ENCODE data around the gene SPINK7. TPM values are rescaled to one million over a fixed set of nuclear protein-coding genes. Genes with fewer than 3 reads are reported as not detected.
"Not testable (repeated sequence)": the region's sequence is repeated elsewhere in the genome, so short reads cannot be mapped to it uniquely, and the experiment has no call there.

Gene SPINK7
- under 1 TPM in 4 of 12 donors, not detected in 8; 0.20 to 0.65 (median 0.42) TPM for polyA plus RNA-seq (ENCODE audit: insufficient read length in 12 of 12)
- long read RNA-seq, donor 1, result 0 reads
- long read RNA-seq, donor 2, result 0 reads
- long read RNA-seq, donor 3, result 0 reads
- long read RNA-seq, donor 4, result 0 reads
- long read RNA-seq, donor 5, result 0 reads
- long read RNA-seq, donor 6, result 0 reads
- long read RNA-seq, donor 7, result 0 reads
- long read RNA-seq, donor 8, result 0 reads
- long read RNA-seq, donor 9, result 0 reads
- long read RNA-seq, donor 10, result 0 reads
- long read RNA-seq, donor 11, result 0 reads

DNA sequence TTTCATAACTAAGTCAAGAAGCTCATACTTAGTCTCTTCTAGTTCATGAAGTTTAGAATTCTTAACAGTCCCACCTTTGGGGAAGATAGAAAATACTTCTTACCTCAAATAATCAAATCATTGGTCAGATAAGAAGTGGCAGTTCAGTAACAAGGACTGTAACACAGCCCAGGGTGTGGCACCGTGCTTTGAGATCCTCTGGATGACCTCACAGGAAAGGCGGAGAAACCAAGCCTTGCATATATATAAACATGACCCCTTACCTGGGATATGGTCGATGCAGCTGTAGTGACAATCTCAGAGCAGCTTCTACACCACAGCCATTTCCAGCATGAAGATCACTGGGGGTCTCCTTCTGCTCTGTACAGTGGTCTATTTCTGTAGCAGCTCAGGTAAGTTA, at the start of gene SPINK7:
SPINK7 (plus strand) TSS at position 271 of the 400 bp plus-strand sequence; CDS start at position 332, 61 bp downstream.
- no peak for DNase-seq

DNA sequence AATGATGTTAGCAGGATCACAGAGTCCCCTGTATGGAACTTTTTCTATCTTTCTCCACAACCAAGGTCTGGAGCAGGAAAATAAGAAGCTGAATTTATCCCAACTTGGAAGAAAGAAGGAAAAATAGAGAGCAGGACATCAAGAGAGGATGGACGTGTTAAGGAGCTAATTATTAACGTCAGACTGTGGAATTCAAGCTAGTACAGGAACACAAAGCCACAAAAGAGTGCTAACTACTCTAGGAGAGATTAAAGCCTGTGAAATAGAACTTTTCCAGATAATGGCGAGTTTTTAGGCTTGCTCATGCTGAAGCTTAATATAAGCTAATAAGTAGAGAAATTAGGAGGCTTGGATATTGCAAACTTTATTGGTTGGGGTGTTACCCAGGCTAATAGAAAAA, 44.3 kb upstream of the SPINK7 start:
- DNase-seq, result no peak

DNA sequence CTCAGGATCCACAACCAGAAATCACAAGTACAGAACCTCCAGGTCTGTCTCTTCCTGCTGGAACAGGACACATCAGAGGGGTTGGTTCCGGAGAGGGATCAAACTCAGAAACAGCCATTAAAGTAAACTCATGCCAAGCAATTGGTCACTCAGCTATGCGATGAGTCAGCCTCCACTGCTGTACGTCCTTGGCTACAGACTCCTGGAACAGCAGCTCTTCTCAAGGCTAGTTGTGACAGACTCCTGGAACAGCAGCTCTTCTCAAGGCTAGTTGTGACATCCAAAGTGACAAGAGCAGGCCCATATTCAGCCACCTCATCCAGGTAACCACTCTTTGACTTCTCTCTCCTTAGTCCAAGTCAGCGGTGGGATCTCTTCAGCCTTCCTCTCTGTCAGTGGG, 43.7 kb upstream of the SPINK7 start, which contains the start of gene SPINK13:
SPINK13 (plus strand) TSS at position 229 of the 400 bp plus-strand sequence. CDS start 1,279 bp downstream, outside the sequence.
- no peak for DNase-seq

DNA sequence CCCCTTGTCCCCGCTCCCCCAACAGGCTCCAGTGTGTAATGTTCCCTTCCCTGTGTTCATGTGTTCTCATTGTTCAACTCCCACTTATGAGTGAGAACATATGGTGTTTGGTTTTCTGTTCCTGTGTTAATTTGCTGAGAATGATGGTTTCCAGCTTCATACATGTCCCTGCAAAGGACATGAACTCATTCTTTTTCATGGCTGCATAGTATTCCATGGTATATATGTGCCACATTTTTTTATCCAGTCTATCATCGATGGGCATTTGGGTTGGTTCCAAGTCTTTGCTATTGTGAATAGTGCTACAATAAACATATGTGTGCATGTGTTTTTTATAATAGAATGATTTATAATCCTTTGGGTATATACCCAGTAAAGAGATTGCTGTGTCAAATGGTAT, 37.1 kb upstream of the SPINK7 start:
- not testable (repeated sequence) for DNase-seq

DNA sequence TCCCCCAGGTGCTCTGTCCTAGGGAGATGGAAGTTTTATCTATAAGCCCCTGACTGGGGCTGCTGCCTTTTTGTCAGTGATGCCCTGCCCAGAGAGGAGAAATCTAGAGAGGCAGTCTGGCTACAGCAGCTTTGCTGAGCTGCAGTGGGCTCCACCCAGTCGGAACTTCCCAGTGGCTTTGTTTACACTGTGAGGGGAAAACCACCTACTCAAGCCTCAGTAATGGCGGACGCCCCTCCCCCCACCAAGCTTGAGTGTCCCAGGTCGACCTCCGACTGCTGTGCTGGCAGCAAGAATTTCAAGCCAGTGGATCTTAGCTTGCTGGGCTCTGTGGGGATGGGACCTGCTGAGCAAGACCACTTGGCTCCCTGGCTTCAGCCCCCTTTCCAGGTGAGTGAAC, 31.3 kb upstream of the SPINK7 start:
- DNase-seq, result not testable (repeated sequence)

DNA sequence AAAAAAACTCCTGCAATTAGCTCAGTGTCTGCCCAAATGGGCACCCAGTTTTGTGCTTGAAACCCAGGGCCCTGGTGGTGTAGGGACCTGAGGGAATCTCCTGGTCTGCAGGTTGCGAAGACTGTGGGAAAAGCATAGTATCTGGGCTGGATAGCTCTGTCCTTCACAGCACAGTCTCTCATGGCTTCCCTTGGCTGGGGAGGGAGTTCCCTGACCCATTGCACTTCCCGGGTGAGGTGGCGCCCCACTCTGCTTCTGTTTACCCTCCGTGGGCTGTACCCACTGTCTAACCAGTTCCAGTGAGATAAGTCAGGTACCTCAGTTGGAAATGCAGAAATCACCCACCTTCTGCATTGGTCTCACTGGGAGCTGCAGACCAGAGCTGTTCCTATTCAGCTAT, 30.9 kb upstream of the SPINK7 start:
- DNase-seq, result not testable (repeated sequence)

DNA sequence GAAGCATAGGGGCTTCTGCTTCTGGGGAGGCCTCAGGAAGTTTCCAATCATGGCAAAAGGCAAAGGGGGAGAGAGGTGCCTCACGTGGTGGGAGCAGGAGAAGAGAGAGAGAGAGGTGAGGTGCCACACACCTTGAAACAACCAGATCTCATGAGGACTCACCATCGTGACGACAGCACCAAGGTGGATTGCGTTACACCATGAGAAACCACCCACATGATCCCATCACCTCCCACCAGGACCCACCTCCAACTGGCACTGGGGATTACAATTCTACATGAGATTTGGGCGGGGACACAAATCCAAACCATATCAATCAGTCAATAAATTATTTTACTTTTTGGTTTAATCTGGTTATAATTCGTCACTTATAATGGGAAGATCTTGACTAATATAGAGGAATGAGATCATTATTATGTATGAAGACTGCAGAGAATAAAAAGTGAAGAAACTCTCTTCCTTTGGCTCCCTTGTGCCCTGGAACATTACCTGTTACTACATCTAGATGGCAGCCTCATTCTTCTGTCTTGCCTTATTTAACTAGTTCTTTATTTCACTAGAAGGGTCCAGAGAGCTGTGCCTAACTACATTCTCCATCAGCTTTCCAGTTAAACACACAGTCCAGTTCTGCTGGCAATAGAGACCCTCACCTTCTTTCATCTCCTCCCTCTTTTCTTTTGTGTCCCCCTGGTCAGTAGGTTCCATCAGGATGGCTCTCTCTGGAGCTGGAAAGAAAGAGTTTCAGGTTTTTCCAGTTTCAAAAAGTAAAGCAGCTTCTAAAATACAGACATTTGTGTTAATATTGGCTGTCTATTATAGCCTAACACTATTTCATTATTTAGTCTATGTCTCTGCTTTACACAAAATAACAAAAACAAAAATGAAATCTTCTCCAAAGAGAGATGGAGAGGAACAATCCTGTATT, 21.7 kb upstream of the SPINK7 start:
- no peak for DNase-seq

DNA sequence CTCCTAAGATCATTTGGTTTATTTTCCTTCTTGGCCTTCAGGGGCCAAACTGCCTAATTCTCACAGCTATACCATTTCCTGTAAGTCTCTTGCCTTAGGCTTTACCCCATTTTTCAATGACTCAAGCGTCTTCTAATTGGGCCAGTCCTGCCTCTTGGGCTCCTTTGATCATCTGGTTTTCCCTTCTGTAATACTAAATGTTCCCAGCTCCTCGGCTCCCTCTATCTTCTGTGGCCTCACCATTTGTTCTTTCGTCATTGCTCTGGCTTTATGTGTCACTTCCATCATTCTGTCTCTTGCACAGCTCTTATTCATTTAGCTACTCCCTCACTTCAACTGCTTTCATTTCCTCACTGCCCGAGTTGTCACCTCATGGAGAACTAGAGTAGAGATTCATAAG, 14.5 kb upstream of the SPINK7 start:
- DNase-seq, result no peak

DNA sequence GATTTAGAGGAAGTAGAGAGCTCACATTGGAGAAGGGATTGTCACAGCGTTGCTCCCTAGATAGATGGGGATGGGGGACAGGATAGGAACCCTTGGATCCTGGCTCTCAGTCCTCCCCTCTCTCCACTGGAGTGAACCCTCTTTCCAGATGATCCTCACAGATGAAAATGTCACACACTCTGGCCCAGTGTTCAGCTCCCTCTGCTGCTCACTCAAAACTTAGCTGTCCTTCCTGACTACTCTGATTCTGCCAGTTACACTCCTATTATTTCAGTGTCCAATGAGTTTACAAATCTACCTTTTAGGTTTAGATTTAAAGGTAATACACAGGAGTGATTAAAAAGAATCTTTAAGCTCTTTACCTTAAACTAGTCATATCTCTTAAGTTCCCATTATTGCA, 5.8 kb upstream of the SPINK7 start:
- DNase-seq, result no peak

DNA sequence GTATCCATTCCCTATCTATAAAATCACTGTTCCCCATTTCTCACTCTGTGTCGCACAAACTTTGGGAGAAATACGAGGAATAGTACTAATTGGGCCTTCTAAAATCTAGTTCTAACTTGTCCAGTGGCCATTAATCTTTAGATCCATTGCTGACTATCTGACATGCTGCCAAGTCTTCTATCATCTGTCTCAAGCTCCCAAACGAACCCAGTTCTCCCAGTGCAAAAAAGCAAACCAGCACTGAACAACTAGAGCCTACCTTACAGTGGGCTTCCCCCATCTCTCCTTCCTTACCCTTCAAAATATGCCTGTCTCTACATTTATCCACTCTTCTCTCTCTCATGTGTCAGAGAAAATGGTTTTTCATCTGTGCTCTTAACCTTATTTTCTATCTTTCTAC, 3.2 kb upstream of the SPINK7 start:
- no peak for DNase-seq

DNA sequence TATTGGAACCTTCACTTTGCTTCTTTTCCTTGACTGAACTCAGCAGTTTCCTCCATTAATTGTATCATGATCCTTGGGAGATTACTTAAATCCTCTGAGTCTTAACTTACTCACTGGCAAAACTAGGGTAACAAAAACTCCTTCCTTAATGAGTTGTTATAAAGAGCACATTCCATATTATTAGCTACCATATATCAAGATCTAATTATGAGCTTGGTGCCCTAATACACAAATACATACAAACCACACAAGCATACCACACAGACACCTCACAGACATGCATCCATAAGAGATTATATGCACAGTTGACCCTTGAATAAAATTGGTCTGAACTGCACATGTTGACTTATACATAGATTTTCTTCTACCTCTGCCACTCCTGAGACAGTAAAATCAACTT, 2.5 kb upstream of the SPINK7 start:
- DNase-seq, result no peak

DNA sequence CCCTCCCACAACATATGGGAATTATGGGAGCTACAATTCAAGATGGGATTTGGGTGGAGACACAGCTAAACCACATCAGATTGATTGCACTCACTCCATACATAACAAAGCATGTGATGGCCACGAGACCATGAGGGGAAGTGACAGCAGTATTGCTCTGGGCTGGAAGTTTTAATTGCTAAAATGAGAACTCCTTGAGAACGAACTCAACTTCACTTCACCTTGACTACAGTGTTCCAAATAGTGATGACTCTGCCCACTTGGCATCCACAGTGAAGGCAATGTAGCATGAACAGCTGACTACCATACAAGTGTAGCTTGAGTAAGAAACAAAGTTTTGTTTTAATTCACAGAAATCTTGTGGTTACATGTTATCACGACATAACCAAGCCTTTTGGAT, 739 bp upstream of the SPINK7 start:
- no peak for DNase-seq

DNA sequence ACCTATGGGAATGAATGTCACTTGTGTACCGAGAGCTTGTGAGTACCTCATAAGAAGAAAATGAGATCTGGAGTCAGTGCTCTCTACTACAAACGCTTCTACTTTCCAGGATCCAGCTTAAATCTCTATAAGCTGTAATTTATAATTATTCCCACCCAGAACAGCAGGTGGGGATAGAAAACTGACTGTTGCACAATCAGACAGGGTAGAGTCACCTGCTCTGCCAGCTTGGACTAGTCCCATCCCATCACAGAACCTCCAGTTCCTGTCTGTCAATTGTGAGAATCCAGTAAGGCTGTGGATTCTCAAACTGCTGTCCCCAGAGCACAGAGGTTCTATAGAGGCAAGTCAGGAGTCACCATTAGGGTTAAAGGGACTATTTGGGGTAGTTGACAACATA, 2.0 kb downstream of the SPINK7 start:
- DNase-seq, result no peak

DNA sequence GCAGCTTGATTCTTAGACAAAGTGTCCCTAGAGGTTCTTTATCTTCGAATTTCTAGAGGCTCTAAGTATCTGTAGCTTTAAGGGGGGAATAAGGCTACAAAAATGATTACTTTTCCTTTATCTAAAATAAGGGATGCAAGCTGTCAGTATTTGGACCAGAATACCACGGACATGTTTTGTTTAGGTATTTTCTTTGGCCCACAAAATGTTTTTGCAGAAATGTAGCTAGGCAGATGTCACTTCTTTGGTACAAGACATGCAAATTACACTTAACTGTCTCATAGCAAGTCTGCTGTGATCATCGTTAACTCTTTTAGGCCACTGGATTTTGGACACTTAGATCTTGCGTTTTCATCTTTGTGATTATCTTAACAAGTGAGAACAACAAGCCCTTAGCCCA, 2.5 kb downstream of the SPINK7 start:
- no peak for DNase-seq

DNA sequence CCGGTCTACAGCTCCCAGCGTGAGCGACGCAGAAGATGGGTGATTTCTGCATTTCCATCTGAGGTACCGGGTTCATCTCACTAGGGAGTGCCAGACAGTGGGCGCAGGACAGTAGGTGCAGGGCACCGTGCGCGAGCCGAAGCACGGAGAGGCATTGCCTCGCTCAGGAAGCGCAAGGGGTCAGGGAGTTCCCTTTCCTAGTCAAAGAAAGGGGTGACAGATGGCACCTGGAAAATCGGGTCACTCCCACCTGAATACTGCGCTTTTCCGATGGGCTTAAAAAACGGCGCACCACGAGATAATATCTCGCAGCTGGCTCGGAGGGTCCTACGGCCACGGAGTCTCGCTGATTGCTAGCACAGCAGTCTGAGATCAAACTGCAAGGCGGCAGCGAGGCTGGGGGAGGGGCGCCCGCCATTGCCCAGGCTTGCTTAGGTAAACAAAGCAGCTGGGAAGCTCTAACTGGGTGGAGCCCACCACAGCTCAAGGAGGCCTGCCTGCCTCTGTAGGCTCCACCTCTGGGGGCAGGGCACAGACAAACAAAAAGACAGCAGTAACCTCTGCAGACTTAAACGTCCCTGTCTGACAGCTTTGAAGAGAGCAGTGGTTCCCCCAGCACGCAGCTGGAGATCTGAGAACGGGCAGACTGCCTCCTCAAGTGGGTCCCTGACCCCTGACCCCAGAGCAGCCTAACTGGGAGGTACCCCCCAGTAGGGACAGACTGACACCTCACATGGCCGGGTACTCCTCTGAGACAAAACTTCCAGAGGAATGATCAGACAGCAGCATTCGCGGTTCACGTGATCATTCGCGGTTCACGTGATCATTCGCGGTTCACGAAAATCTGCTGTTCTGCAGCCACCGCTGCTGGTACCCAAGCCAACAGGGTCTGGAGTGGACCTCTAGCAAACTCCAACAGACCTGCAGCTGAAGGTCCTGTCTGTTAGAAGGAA, 8.1 kb downstream of the SPINK7 start:
- not testable (repeated sequence) for DNase-seq

DNA sequence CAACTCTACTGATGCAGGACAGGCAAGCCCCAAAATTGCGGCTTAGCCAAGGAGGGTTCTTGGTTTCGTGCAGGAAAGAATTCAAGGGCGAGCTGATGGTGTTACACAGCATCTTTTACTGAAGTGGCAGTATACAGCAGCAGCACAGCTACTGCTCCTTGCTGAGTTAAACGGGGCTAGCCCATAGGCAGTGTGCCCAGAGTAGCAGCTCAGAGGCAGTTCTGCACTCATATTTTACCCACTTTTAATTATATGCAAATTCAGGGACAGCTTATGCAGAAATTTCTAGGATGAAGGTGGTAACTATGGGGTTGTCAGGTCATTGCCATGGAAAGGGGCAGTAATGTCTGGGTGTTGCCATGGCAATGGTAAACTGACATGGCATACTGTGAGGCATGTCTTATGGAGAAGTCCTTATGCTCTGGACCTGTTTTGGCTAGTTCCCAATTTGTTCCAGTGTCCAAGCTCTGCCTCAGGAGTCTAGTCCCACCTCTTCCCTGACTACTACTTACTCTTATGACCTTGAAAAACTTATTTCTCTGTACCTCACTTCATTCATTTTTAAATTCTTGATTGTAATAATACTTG, 21.1 kb downstream of the SPINK7 start:
- no peak for DNase-seq

DNA sequence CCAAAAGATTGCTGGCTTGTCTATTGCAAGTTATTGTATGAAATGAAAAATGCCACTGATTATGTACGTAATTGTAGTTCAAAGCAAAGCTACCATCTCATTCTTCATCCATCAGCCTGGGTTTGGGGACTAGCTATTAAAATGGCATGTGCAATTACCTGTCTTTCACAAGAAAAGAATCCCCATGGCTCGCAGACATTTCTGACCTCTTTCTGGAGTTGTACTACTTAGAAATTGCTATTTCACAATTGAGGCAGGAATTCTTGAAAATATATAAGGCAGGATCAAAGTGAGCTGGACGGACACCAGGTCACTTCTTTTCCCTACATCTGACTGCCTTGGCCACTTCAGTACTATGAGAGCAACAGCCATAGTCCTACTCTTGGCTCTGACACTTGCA, 23.0 kb downstream of the SPINK7 start, which contains the start of gene SPINK9:
SPINK9 (plus strand) TSS at position 301 of the 400 bp plus-strand sequence; CDS start at position 356, 55 bp downstream.
- no peak for DNase-seq

DNA sequence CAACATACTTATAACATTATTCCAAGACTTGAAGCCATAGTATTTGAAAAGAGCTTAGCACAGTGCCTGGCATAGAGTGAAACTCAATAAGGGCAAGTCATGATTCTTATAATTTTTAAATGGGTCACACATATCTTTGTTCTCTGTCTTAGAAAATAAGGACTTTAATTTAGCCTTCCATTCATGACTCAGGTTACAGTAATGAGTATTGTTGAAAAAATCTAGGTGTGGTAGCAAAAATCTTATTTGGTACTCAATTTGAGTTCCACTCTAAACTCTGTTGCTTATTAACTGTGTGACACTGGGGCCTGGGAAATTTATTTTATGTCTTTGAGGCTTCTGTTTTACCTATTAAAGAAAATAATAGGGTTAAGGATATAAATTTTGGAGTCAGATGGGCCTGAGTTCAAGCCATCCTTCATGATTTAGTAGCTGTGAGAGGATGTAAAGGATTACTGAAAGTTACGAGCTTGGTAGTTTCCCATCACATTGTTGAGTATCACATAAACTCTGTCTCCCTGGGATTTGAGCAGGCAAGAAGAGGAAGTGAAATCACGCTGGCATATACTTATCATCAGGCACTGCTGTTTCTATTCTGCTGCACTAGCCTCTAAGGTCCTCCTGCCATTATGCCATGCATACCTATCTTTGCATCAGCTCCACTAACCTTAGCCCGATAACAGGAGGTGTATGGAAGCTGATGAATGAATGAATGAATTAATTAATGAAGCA, 24.6 kb downstream of the SPINK7 start:
- no peak for DNase-seq

DNA sequence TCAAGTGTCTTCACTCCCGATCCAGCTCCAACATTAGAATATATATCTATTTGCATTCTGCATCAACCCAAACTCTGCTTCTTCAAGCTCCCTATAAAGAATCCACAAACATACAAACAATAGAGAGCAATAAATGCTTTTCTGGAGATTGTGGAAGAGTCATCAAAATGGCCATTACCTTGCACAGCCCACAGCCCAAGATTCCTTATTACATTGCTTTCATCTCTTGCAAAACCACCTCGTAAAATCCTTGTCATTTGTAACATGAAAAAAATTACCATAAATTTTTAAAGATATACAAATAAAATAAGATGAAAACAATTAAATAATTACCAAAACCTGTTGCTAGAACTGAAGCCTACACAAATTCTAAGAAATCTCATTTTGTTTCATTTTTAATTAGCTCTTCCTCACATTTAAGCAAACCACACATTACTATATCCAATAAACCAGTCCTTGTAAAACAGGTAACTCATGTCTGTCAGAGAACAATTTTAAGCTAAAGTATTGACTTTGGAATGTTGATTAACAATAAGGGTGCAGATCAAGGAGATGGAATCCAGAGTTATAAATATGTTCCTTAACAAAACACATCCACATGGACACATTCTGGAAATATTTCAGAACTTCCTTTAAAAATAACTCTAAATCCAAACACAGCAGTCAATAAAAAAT, 30.3 kb downstream of the SPINK7 start:
- no peak for DNase-seq

DNA sequence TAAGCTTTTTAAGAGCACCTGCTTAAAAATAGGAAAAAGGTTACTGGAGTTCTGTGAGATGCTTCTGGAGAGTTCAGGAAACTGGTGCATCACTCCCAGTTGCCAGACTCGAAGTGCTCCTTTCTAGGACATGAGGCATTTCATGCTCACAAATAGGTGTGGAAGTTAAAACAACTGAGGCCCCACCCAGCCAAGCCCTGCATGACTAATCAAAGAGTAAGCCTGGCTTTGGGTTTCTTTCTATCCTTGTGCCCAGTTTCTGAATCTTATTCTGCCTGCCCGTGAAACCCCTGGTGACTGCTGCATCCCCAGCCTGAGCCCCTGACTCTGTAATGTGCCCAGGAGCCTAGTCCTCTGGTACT, 30.8 kb downstream of the SPINK7 start:
- no peak for DNase-seq
